ENCODE results near the gene ROR1. TPM values are rescaled to one million over a fixed set of nuclear protein-coding genes. Genes with fewer than 3 reads are reported as not detected.
"Not testable (repeated sequence)": the region's sequence is repeated elsewhere in the genome, so short reads cannot be mapped to it uniquely, and the experiment has no call there.

The ROR1 gene
- total RNA-seq, 1 donor = 52.5 TPM

DNA sequence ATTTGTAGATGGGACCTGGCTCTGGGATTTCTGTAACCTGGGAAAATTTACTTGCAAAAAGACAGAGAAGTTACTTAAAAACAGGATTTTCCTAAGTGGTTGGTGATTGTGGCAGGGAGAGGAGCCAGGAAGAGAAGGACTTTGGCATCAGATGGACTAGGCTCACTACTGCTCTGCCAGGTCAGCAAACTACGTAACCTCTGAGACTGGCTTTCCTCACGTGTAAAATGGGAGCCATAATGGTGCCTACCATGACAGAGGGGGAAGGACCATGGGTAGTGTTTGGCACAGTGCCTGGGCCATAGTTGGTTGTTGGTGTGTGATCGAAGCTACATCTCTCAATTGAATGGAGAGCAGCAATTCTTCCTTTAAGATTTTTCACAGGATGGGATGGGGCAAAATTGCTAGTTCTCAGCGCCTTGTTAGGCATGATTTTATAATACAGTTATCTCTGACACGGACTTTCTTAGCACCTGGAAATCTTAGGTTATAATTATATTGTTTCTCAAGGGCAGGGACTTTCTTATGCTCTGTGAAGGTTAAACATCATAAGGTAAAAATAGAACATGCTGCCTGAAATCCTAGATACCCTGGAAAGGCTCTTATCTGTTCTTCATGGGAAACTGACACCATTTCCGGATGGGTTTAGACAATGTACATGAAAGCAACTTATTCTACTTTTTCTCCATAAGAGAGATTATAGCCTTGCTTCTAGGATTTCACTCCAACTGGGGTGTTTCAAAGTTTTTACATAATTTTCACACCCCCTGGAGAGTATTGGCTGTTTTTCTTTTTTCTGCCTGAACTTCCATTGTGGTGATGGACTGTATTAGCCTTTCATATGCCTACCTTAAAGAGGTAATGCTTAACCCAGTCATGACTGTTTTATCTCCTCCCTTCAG is 10.9 kb downstream of the ROR1 start:
- Histone ChIP-seq H2AFZ (ENCODE audit: low read length) (no peak overlapping the region), H3K4me3 (ENCODE audit: insufficient read depth, low read length) (no peak overlapping the region), H4K20me1 (ENCODE audit: insufficient read depth, low read length) (peaks cover 78% of the 10 kb centered on the region), H3K27me3 (ENCODE audit: insufficient read depth, low read length) (no peaks in the 10 kb centered on the region), H3K9me3 (ENCODE audit: low read depth, low read length) (no peaks in the 10 kb centered on the region), H3K4me2 (ENCODE audit: insufficient read depth, low read length) (no peak overlapping the region), H3K36me3 (ENCODE audit: insufficient read depth, low read length) (no peaks in the 10 kb centered on the region), H3K79me2 (ENCODE audit: insufficient read depth, low read length) (peaks cover 87% of the 10 kb centered on the region), H3K4me1 (ENCODE audit: insufficient read depth, low read length) (no peaks in the 10 kb centered on the region), H3K27ac (ENCODE audit: low read depth, low read length) (no peak overlapping the region)
- TF ChIP-seq, protein P1, sequence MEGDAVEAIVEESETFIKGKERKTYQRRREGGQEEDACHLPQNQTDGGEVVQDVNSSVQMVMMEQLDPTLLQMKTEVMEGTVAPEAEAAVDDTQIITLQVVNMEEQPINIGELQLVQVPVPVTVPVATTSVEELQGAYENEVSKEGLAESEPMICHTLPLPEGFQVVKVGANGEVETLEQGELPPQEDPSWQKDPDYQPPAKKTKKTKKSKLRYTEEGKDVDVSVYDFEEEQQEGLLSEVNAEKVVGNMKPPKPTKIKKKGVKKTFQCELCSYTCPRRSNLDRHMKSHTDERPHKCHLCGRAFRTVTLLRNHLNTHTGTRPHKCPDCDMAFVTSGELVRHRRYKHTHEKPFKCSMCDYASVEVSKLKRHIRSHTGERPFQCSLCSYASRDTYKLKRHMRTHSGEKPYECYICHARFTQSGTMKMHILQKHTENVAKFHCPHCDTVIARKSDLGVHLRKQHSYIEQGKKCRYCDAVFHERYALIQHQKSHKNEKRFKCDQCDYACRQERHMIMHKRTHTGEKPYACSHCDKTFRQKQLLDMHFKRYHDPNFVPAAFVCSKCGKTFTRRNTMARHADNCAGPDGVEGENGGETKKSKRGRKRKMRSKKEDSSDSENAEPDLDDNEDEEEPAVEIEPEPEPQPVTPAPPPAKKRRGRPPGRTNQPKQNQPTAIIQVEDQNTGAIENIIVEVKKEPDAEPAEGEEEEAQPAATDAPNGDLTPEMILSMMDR (IDR thresholded peaks at IDR 0.05; ENCODE audit: extremely low read depth, low read depth, low read length) = no peak
- no peak for DNase-seq (ENCODE audit: insufficient read length, low spot score, missing footprints)

DNA sequence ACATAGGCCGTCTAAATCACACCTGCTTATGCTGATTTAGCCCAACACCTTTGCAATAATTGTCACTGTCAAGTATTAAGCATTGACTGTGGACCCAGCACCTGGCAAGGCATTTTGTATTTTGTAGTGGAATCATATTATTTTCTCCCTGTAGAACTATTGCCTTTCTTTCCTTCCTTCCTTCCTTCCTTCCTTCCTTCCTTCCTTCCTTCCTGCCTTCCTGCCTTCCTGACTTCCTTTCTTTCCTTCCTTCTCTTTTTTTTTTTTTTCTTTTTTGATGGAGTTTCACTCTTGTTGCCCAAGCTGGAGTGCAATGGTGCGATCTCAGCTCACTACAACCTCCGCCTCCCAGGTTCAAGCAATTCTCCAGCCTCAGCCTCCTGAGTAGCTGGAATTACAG is 13.5 kb downstream of the ROR1 start:
- H3K4me2 ChIP-seq (ENCODE audit: insufficient read depth, low read length); H3K4me1 ChIP-seq (ENCODE audit: insufficient read depth, low read length); DNase-seq (ENCODE audit: insufficient read length, low spot score, missing footprints); H3K27ac ChIP-seq (ENCODE audit: low read depth, low read length); H3K36me3 ChIP-seq (ENCODE audit: insufficient read depth, low read length); H3K27me3 ChIP-seq (ENCODE audit: insufficient read depth, low read length); H3K4me3 ChIP-seq (ENCODE audit: insufficient read depth, low read length); H3K9me3 ChIP-seq (ENCODE audit: low read depth, low read length); H2AFZ ChIP-seq (ENCODE audit: low read length): not testable (repeated sequence)
- H3K79me2 ChIP-seq (ENCODE audit: insufficient read depth, low read length) = peaks cover 84% of the 10 kb centered on the region
- peaks cover 83% of the 10 kb centered on the region for H4K20me1 ChIP-seq (ENCODE audit: insufficient read depth, low read length)

DNA sequence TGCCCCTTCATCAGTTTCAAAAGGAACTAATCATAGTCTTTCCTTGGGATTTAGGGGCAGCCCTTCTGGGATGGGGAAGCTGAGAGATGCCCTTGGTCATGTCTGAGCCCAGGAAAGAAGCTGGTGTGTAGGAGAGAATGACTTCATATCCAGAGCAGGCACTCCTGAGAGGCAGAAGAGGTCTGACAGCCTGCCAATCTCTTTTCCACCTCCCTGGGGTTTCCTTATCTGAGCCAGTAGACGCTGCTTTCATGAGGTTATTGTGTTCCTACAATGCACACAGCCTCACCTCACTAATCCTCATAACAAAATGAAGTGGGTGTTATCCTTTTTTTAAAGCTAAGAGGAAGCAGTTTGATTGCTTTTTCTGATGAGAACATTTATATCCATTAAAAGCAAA is 14.1 kb downstream of the ROR1 start:
- Histone ChIP-seq H3K9me3 (ENCODE audit: low read depth, low read length) (no peaks in the 10 kb centered on the region), H3K36me3 (ENCODE audit: insufficient read depth, low read length) (peaks cover 5% of the 10 kb centered on the region), H3K4me3 (ENCODE audit: insufficient read depth, low read length) (no peak overlapping the region), H3K4me2 (ENCODE audit: insufficient read depth, low read length) (no peak overlapping the region), H3K27ac (ENCODE audit: low read depth, low read length) (no peak overlapping the region), H3K79me2 (ENCODE audit: insufficient read depth, low read length) (peaks cover 79% of the 10 kb centered on the region), H2AFZ (ENCODE audit: low read length) (no peak overlapping the region), H4K20me1 (ENCODE audit: insufficient read depth, low read length) (peaks cover 85% of the 10 kb centered on the region), H3K4me1 (ENCODE audit: insufficient read depth, low read length) (no peaks in the 10 kb centered on the region), H3K27me3 (ENCODE audit: insufficient read depth, low read length) (no peaks in the 10 kb centered on the region)
- TF ChIP-seq, protein P1 (IDR thresholded peaks at IDR 0.05; ENCODE audit: extremely low read depth, low read depth, low read length) = no peak
- no peak for DNase-seq (ENCODE audit: insufficient read length, low spot score, missing footprints)

DNA sequence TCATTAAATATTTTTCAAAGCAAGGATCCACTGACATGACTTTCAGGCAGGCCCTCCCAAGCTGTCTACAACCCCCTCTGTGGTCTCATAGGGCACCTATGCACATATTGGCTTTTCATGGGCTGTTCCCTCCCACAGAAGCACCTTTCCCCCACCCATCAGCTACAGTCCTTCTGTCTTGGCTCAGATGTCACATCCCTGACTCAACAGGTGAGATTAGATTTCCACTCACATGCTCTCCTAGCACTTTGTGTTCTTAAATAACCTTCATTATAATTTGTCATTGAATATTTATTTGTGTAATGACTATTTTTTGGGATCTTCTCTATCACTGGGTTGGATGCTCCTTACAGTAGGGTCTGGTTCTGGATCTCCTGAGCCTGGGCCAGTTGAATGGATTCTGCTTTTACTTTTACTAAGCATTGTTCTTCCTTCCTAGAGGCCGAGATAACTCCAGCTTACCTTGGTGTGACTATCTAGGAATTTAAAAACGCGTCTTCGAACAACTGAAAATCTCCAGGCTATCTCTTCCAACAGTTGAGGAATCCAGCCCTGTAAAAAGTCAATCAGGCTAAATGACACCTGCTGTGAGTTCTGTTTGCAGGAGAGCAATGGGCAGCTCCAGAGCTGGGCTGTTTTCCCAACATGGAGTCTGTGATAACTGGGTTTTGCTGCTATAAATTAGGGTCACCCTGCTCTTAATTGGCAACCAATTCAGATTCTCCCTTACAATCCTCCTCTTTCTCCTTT is 16.2 kb downstream of the ROR1 start:
- H3K79me2 ChIP-seq (ENCODE audit: insufficient read depth, low read length) = peaks cover 73% of the 10 kb centered on the region

More for the DNA sequence above, 16.2 kb downstream of the ROR1 start:
- Histone ChIP-seq H3K27ac (ENCODE audit: low read depth, low read length) (no peak overlapping the region), H3K4me1 (ENCODE audit: insufficient read depth, low read length) (peaks cover 6% of the 10 kb centered on the region), H3K27me3 (ENCODE audit: insufficient read depth, low read length) (no peaks in the 10 kb centered on the region), H3K36me3 (ENCODE audit: insufficient read depth, low read length) (peaks cover 5% of the 10 kb centered on the region), H3K9me3 (ENCODE audit: low read depth, low read length) (no peaks in the 10 kb centered on the region), H4K20me1 (ENCODE audit: insufficient read depth, low read length) (peaks cover 87% of the 10 kb centered on the region), H2AFZ (ENCODE audit: low read length) (no peak overlapping the region), H3K4me3 (ENCODE audit: insufficient read depth, low read length) (no peak overlapping the region), H3K4me2 (ENCODE audit: insufficient read depth, low read length) (no peak overlapping the region)
- DNase-seq (ENCODE audit: insufficient read length, low spot score, missing footprints) = no peak
- TF ChIP-seq, protein P1 (IDR thresholded peaks at IDR 0.05; ENCODE audit: extremely low read depth, low read depth, low read length) = no peak

Data from osteoblast (primary cell).